ENCODE data around the gene NXPE3. TPM values are rescaled to one million over a fixed set of nuclear protein-coding genes. Genes with fewer than 3 reads are reported as not detected.

NXPE3 gene
- total and polyA plus RNA-seq, 2 of the 8 experiments (the other 6 are each of a cell fraction or from before 2014, with no cell fraction given), result 10.9 to 22.7 TPM

- no peak for TF ChIP-seq CHD7 (IDR thresholded peaks at IDR 0.05; ENCODE audit: insufficient replicate concordance, low read length)
- TF ChIP-seq MAX (IDR thresholded peaks at IDR 0.05), result no peak
- TF ChIP-seq GABPA (IDR thresholded peaks at IDR 0.05; ENCODE audit: borderline replicate concordance, insufficient read depth, low read length), result no peak
- no peak for TF ChIP-seq ASH2L (IDR thresholded peaks at IDR 0.05; ENCODE audit: low read length)
- TF ChIP-seq HDAC2 (IDR thresholded peaks at IDR 0.05; ENCODE audit: borderline replicate concordance in 1 of 2, low read depth in 2 of 2, low read length in 2 of 2), result no peak
Measured at GRCh38 chr3:101824702-101825101, 45.7 kb downstream of the NXPE3 start (continued).
